PC-9 (cell line): Measurements from ENCODE around the gene SPINT3.

Experiments
- EZH2 ChIP-seq: fragments of 200-600 bp; sonication (generic); IDR thresholded peaks from 2 replicates; pipeline ENCODE4 v1.8.0; 2017; ENCODE audit warnings: antibody characterized with exemption, low read depth
- TF ChIP-seq, protein P1 (sequence below): fragments of 200-600 bp; sonication (generic); conservative IDR thresholded peaks from 2 replicates; pipeline ENCODE4 v1.6.1; 2017; ENCODE audit warnings: mixed run types, antibody characterized with exemption, mild to moderate bottlenecking, moderate library complexity

DNA sequence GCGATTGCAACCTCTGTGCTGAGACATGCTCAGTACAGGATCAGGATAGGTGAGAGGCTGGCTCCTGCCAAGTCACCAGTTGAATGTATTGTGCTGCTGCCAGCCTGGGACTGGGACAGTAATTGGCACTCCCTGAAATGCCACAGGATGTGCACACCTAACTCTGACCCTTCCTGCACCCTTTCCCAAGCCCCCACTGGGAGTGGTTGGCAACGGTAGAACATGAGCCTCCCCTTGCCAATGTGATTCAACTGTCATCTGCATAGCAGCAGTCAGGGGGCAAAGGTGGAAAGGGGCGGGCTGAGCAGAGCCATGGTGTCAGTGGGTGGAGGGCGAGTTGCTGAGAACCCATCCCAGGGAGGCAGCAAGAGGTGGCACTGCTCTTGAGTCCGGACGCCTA is 15.4 kb downstream of the SPINT3 start:
- TF ChIP-seq, protein P1, sequence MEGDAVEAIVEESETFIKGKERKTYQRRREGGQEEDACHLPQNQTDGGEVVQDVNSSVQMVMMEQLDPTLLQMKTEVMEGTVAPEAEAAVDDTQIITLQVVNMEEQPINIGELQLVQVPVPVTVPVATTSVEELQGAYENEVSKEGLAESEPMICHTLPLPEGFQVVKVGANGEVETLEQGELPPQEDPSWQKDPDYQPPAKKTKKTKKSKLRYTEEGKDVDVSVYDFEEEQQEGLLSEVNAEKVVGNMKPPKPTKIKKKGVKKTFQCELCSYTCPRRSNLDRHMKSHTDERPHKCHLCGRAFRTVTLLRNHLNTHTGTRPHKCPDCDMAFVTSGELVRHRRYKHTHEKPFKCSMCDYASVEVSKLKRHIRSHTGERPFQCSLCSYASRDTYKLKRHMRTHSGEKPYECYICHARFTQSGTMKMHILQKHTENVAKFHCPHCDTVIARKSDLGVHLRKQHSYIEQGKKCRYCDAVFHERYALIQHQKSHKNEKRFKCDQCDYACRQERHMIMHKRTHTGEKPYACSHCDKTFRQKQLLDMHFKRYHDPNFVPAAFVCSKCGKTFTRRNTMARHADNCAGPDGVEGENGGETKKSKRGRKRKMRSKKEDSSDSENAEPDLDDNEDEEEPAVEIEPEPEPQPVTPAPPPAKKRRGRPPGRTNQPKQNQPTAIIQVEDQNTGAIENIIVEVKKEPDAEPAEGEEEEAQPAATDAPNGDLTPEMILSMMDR = no peak
- TF ChIP-seq EZH2 = no peak
